WTC11 (cell line): Measurements from ENCODE around the gene RELCH. TPM values are rescaled to one million over a fixed set of nuclear protein-coding genes. Genes with fewer than 3 reads are reported as not detected.

Experiments used
- ATAC-seq: fragments of 200-7000 bp; cut with Tn5 transposase; 2 replicates; pipeline ENCODE4 v1.10.0; 2021; ENCODE audit warnings: mild to moderate bottlenecking, moderate library complexity
- CTCF ChIA-PET: fragments of 300-600 bp; sonication (Branson Sonifier 250); formaldehyde crosslinking; loops from one replicate; lab custom pipeline; 2021; ENCODE audit warnings: antibody characterized with exemption; lab: Charles Lee
- POLR2A ChIA-PET: fragments of 350-600 bp; sonication (Branson Sonifier 250); formaldehyde crosslinking; loops from one replicate; lab custom pipeline; 2021; ENCODE audit warnings: antibody characterized with exemption; lab: Charles Lee
- DNase-seq: peaks from one replicate; pipeline ENCODE4 v3.0.0; 2021; ENCODE audit warnings: low spot score
- H3K27ac Mint-ChIP-seq: 2 replicates; pipeline ENCODE4 v1.8.0; 2021; ENCODE audit warnings: mixed read lengths
- H3K27me3 Mint-ChIP-seq: 2 replicates; pipeline ENCODE4 v1.8.0; 2021; ENCODE audit warnings: low read depth, mild to moderate bottlenecking, moderate library complexity, mixed read lengths
- H3K36me3 Mint-ChIP-seq: 2 replicates; pipeline ENCODE4 v1.8.0; 2021; ENCODE audit warnings: mixed read lengths
- H3K4me1 Mint-ChIP-seq: 2 replicates; pipeline ENCODE4 v1.8.0; 2022; ENCODE audit warnings: mixed read lengths
- H3K4me3 Mint-ChIP-seq: 2 replicates; pipeline ENCODE4 v1.8.0; 2021; ENCODE audit warnings: mild to moderate bottlenecking, moderate library complexity, mixed read lengths
- H3K9me3 Mint-ChIP-seq: 2 replicates; pipeline ENCODE4 v1.8.0; 2021; ENCODE audit warnings: mixed read lengths
- AFF4 ChIP-seq: sonication (generic); formaldehyde crosslinking; IDR thresholded peaks from 2 replicates; pipeline ENCODE4 v1.8.1; 2023; ENCODE audit warnings: mild to moderate bottlenecking, missing genetic modification reagents, borderline replicate concordance
- CBFB ChIP-seq: sonication (generic); formaldehyde crosslinking; IDR thresholded peaks from 2 replicates; pipeline ENCODE4 v1.8.1; 2022; ENCODE audit warnings: mild to moderate bottlenecking, low read depth, missing genetic modification reagents
- CREM ChIP-seq: sonication (generic); formaldehyde crosslinking; IDR thresholded peaks from 2 replicates; pipeline ENCODE4 v1.8.1; 2022; ENCODE audit warnings: mild to moderate bottlenecking, missing genetic modification reagents, moderate library complexity
- CTCF ChIP-seq: fragments of 200-600 bp; IDR thresholded peaks from 2 replicates; pipeline ENCODE4 v1.8.0; 2022; ENCODE audit warnings: antibody characterized with exemption
- E2F4 ChIP-seq: sonication (generic); formaldehyde crosslinking; IDR thresholded peaks from 2 replicates; pipeline ENCODE4 v1.8.1; 2022; ENCODE audit warnings: low read depth, mild to moderate bottlenecking, moderate library complexity, missing genetic modification reagents, borderline replicate concordance
- E2F5 ChIP-seq: sonication (generic); formaldehyde crosslinking; IDR thresholded peaks from 2 replicates; pipeline ENCODE4 v1.8.1; 2022; ENCODE audit warnings: mild to moderate bottlenecking, moderate library complexity, missing genetic modification reagents
- ETV6 ChIP-seq: sonication (generic); formaldehyde crosslinking; IDR thresholded peaks from 2 replicates; pipeline ENCODE4 v1.8.1; 2022; ENCODE audit warnings: mild to moderate bottlenecking, missing genetic modification reagents
- PRRX2 ChIP-seq: fragments of 250-450 bp; sonication (Bioruptor Pico); IDR thresholded peaks from 2 replicates; pipeline ENCODE4 v1.8.0; 2021; ENCODE audit warnings: mild to moderate bottlenecking
- RORB ChIP-seq: fragments of 250-450 bp; sonication (Bioruptor Pico); IDR thresholded peaks from 2 replicates; pipeline ENCODE4 v1.9.0; 2021; ENCODE audit warnings: mild to moderate bottlenecking
- SMAD3 ChIP-seq: sonication (generic); formaldehyde crosslinking; IDR thresholded peaks from 2 replicates; pipeline ENCODE4 v1.8.0; 2022; ENCODE audit warnings: missing genetic modification reagents, mild to moderate bottlenecking, borderline replicate concordance
- SMAD4 ChIP-seq: sonication (generic); formaldehyde crosslinking; IDR thresholded peaks from 2 replicates; pipeline ENCODE4 v1.8.0; 2022; ENCODE audit warnings: mild to moderate bottlenecking, missing genetic modification reagents
- TEAD4 ChIP-seq: sonication (generic); formaldehyde crosslinking; IDR thresholded peaks from 2 replicates; pipeline ENCODE4 v1.8.0; 2022; ENCODE audit warnings: mild to moderate bottlenecking, missing genetic modification reagents
- TP53 ChIP-seq: sonication (generic); formaldehyde crosslinking; IDR thresholded peaks from 2 replicates; pipeline ENCODE4 v1.8.1; 2023; ENCODE audit warnings: mild to moderate bottlenecking, missing genetic modification reagents
- ZMAT4 ChIP-seq: fragments of 250-450 bp; sonication (Bioruptor Pico); IDR thresholded peaks from 2 replicates; pipeline ENCODE4 v1.9.0; 2021; ENCODE audit warnings: mild to moderate bottlenecking
- ZNF263 ChIP-seq: sonication (generic); formaldehyde crosslinking; IDR thresholded peaks from 2 replicates; pipeline ENCODE4 v1.8.1; 2022; ENCODE audit warnings: low read depth, mild to moderate bottlenecking, moderate library complexity, missing genetic modification reagents
- ZNF281 ChIP-seq: sonication (generic); formaldehyde crosslinking; IDR thresholded peaks from 2 replicates; pipeline ENCODE4 v1.8.0; 2023; ENCODE audit warnings: mild to moderate bottlenecking, missing genetic modification reagents
- ZNF416 ChIP-seq: fragments of 250-450 bp; sonication (Bioruptor Pico); IDR thresholded peaks from 2 replicates; pipeline ENCODE4 v1.9.0; 2021; ENCODE audit warnings: mild to moderate bottlenecking, inconsistent platforms
- total RNA-seq: library from RNA; stranded (reverse); gene quantifications from 3 replicates; pipeline ENCODE4 v1.2.3, GENCODE V29; 2021
- TF ChIP-seq, protein P1 (sequence below): fragments of 250-450 bp; sonication (Bioruptor Pico); IDR thresholded peaks from 2 replicates; pipeline ENCODE4 v1.9.0; 2021; ENCODE audit warnings: mild to moderate bottlenecking, borderline replicate concordance

RELCH gene
- total RNA-seq, 1 experiment from 2014 or later: 30.2 TPM

- H3K4me1 Mint-ChIP-seq: no peaks in the 10 kb centered on the region
- H3K4me3 Mint-ChIP-seq: no peak overlapping the region
- ChIA-PET POLR2A (no interaction called here), CTCF (interaction anchor here (2.7 kb wide), 1 partner anchor 9 kb away, joined by 12 read pairs; no protein-coding TSS in a partner anchor)
- H3K9me3 Mint-ChIP-seq: no peaks in the 10 kb centered on the region
- H3K27ac Mint-ChIP-seq: no peak overlapping the region
- no peak for DNase-seq
- TF ChIP-seq TEAD4 (CRISPR knock-in tag) (no peak), CREM (no peak), E2F5 (no peak), RORB (CRISPR knock-in tag) (no peak), PRRX2 (CRISPR knock-in tag) (no peak), CTCF (no peak), SMAD4 (CRISPR knock-in tag) (no peak)
- no peak for ATAC-seq
- no peaks in the 10 kb centered on the region for H3K27me3 Mint-ChIP-seq
- peaks cover 23% of the 10 kb centered on the region for H3K36me3 Mint-ChIP-seq
These were observed 71.6 kb downstream of the RELCH start for GRCh38 chr18:62258616-62259015.

GRCh38 chr18:62262061-62262460 is 75.0 kb downstream of the RELCH start:
- CTCF ChIA-PET: interaction anchor here (0.5 to 1.3 kb wide), 3 partner anchors 13 to 322 kb away, joined by 3 to 6 read pairs (median 4); no protein-coding TSS in a partner anchor
- POLR2A ChIA-PET: no interaction called here
- H3K36me3 Mint-ChIP-seq: peaks cover 29% of the 10 kb centered on the region
- TF ChIP-seq ZNF263 (CRISPR knock-in tag) (no peak), E2F4 (CRISPR knock-in tag) (no peak), SMAD4 (CRISPR knock-in tag) (no peak), ZNF416 (CRISPR knock-in tag) (no peak), AFF4 (CRISPR knock-in tag) (no peak), ZMAT4 (CRISPR knock-in tag) (no peak), ZNF281 (no peak), TEAD4 (CRISPR knock-in tag) (no peak), ETV6 (CRISPR knock-in tag) (no peak), CBFB (CRISPR knock-in tag) (no peak), TP53 (CRISPR knock-in tag) (no peak), SMAD3 (CRISPR knock-in tag) (no peak)
- TF ChIP-seq, protein P1, sequence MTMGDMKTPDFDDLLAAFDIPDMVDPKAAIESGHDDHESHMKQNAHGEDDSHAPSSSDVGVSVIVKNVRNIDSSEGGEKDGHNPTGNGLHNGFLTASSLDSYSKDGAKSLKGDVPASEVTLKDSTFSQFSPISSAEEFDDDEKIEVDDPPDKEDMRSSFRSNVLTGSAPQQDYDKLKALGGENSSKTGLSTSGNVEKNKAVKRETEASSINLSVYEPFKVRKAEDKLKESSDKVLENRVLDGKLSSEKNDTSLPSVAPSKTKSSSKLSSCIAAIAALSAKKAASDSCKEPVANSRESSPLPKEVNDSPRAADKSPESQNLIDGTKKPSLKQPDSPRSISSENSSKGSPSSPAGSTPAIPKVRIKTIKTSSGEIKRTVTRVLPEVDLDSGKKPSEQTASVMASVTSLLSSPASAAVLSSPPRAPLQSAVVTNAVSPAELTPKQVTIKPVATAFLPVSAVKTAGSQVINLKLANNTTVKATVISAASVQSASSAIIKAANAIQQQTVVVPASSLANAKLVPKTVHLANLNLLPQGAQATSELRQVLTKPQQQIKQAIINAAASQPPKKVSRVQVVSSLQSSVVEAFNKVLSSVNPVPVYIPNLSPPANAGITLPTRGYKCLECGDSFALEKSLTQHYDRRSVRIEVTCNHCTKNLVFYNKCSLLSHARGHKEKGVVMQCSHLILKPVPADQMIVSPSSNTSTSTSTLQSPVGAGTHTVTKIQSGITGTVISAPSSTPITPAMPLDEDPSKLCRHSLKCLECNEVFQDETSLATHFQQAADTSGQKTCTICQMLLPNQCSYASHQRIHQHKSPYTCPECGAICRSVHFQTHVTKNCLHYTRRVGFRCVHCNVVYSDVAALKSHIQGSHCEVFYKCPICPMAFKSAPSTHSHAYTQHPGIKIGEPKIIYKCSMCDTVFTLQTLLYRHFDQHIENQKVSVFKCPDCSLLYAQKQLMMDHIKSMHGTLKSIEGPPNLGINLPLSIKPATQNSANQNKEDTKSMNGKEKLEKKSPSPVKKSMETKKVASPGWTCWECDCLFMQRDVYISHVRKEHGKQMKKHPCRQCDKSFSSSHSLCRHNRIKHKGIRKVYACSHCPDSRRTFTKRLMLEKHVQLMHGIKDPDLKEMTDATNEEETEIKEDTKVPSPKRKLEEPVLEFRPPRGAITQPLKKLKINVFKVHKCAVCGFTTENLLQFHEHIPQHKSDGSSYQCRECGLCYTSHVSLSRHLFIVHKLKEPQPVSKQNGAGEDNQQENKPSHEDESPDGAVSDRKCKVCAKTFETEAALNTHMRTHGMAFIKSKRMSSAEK (CRISPR knock-in tag): no peak

More at GRCh38 chr18:62262061-62262460, 75.0 kb downstream of the RELCH start:
- no peak overlapping the region for H3K27ac Mint-ChIP-seq
- no peaks in the 10 kb centered on the region for H3K9me3 Mint-ChIP-seq
- ATAC-seq: no peak
- H3K4me1 Mint-ChIP-seq: no peaks in the 10 kb centered on the region
- no peaks in the 10 kb centered on the region for H3K27me3 Mint-ChIP-seq
- no peak for DNase-seq
- no peak overlapping the region for H3K4me3 Mint-ChIP-seq
